GM12878 (cell line): ENCODE measurements around the gene XRCC6. TPM values are rescaled to one million over a fixed set of nuclear protein-coding genes. Genes with fewer than 3 reads are reported as not detected.
A peak's percentile ranks its signal among the peaks of the same experiment; 100 is the strongest.

Source experiments
- BRCA1 ChIP-seq: IDR thresholded peaks from 2 replicates; pipeline ENCODE4 v1.6.1; 2011; ENCODE audit warnings: low read depth, low read length, improper control_type of control experiment
- CHD4 ChIP-seq: fragments of 200-600 bp; sonication (generic); IDR thresholded peaks from 2 replicates; pipeline ENCODE4 v1.6.1; 2016; ENCODE audit warnings: mild to moderate bottlenecking
- CREB1 ChIP-seq: IDR thresholded peaks from 2 replicates; pipeline ENCODE4 v1.6.1; 2012; ENCODE audit warnings: low read depth, mild to moderate bottlenecking, inconsistent platforms
- HCFC1 ChIP-seq: fragments of 150-350 bp; IDR thresholded peaks from 2 replicates; pipeline ENCODE4 v1.6.1; 2014; ENCODE audit warnings: low read length
- HDAC6 ChIP-seq: fragments of 200-600 bp; sonication (generic); IDR thresholded peaks from one replicate; pipeline ENCODE4 v1.8.0; 2017; ENCODE audit warnings: antibody characterized with exemption; ENCODE audit not compliant: unreplicated experiment
- KDM1A ChIP-seq: fragments of 200-600 bp; sonication (generic); IDR thresholded peaks from 2 replicates; pipeline ENCODE4 v1.6.1; 2016; ENCODE audit warnings: borderline replicate concordance
- MEF2B ChIP-seq: fragments of 450-650 bp; IDR thresholded peaks from 2 replicates; pipeline ENCODE4 v1.6.1; 2018; ENCODE audit warnings: mild to moderate bottlenecking, moderate library complexity; ENCODE audit not compliant: partially characterized antibody, poor library complexity, severe bottlenecking
- NFXL1 ChIP-seq: fragments of 450-650 bp; IDR thresholded peaks from 2 replicates; pipeline ENCODE4 v1.6.1; 2017; ENCODE audit warnings: antibody characterized with exemption, mild to moderate bottlenecking, borderline replicate concordance
- NR2C2 ChIP-seq: IDR thresholded peaks from 2 replicates; pipeline ENCODE4 v1.6.1; 2011; ENCODE audit warnings: borderline replicate concordance, low read depth; ENCODE audit not compliant: control insufficient read depth, insufficient read length
- NRF1 ChIP-seq: conservative IDR thresholded peaks from 2 replicates; pipeline ENCODE4 v1.6.1; 2011; ENCODE audit warnings: mild to moderate bottlenecking, low read depth, low read length, improper control_type of control experiment
- POLR2AphosphoS5 ChIP-seq: IDR thresholded peaks from 2 replicates; pipeline ENCODE4 v1.6.1; 2011; ENCODE audit warnings: mild to moderate bottlenecking, low read length, inconsistent platforms
- SMAD5 ChIP-seq: IDR thresholded peaks from 2 replicates; pipeline ENCODE4 v1.6.1; 2016; ENCODE audit warnings: antibody characterized with exemption, low read depth
- SPI1 ChIP-seq: IDR thresholded peaks from 2 replicates; pipeline ENCODE4 v1.6.1; 2011; ENCODE audit warnings: low read depth, mild to moderate bottlenecking, low read length, moderate library complexity, borderline replicate concordance; ENCODE audit not compliant: insufficient read depth
- SRF ChIP-seq, 2 experiments: IDR thresholded peaks; 2 replicates each; pipeline ENCODE4 v1.6.1; 2011; ENCODE audit warnings: low read depth in 2 of 2, low read length in 2 of 2, mild to moderate bottlenecking in 1 of 2, moderate library complexity in 1 of 2
- TAF1 ChIP-seq: IDR thresholded peaks from 2 replicates; pipeline ENCODE4 v1.6.1; 2011; ENCODE audit warnings: mild to moderate bottlenecking, low read depth, low read length, borderline replicate concordance
- YBX1 ChIP-seq: fragments of 450-650 bp; IDR thresholded peaks from 2 replicates; pipeline ENCODE4 v1.6.1; 2016; ENCODE audit warnings: antibody characterized with exemption
- ZBED1 ChIP-seq: IDR thresholded peaks from 2 replicates; pipeline ENCODE4 v1.6.1; 2016; ENCODE audit warnings: borderline replicate concordance
- ZSCAN29 ChIP-seq: fragments of 450-650 bp; IDR thresholded peaks from 2 replicates; pipeline ENCODE4 v1.6.1; 2017; ENCODE audit warnings: mild to moderate bottlenecking, moderate library complexity
- polyA plus RNA-seq, 11 experiments: library from polyadenylated mRNA; depleted of rRNA in 4 of 11; unstranded in 6 of 11; stranded (reverse) in 5 of 11; fragments of >200 nt; fragmentation: Nextera tagmentation in 4 of 11; fragmentation: Illumina TruSeq in 1 of 11; extraction: Ambion mirVana in 4 of 11; extraction: Trizol in 1 of 11; gene quantifications; 1 replicate in 1 of 11; 2 replicates in 10 of 11; pipeline versions ENCODE4 v1.2.1 to v1.2.3, GENCODE V29; 2011 to 2016; ENCODE audit warnings: inconsistent platforms in 2 of 11, missing spikeins in 2 of 11, low read depth in 1 of 11
- total RNA-seq, 4 experiments: library from RNA; depleted of rRNA in 3 of 4; stranded (reverse); fragments of >200 nt in 3 of 4; fragmentation: Illumina TruSeq in 1 of 4; extraction: Trizol in 1 of 4; gene quantifications; 2 replicates each; pipeline versions ENCODE4 v1.2.1 to v1.2.3, GENCODE V29; 2013 to 2021
- TF ChIP-seq, protein P1 (sequence below): IDR thresholded peaks from 2 replicates; pipeline ENCODE4 v1.6.1; 2011; ENCODE audit warnings: borderline replicate concordance, low read depth, mild to moderate bottlenecking, moderate library complexity, mixed read lengths, low read length; ENCODE audit not compliant: insufficient read depth; ENCODE audit errors: extremely low read length
- TF ChIP-seq, protein P2 (sequence below): IDR thresholded peaks from 2 replicates; pipeline ENCODE4 v1.6.1; 2012; ENCODE audit warnings: low read depth, low read length, improper control_type of control experiment
- TF ChIP-seq, protein P3 (sequence below): IDR thresholded peaks from 2 replicates; pipeline ENCODE4 v1.6.1; 2011; ENCODE audit warnings: low read depth, mild to moderate bottlenecking, low read length, moderate library complexity, borderline replicate concordance; ENCODE audit errors: extremely low read depth
- TF ChIP-seq, protein P4 (sequence below): fragments of 450-650 bp; formaldehyde crosslinking; IDR thresholded peaks from 2 replicates; pipeline ENCODE4 v1.4.0; 2022; ENCODE audit warnings: mild to moderate bottlenecking, moderate library complexity

XRCC6 gene
- total and polyA plus RNA-seq, 10 of the 15 experiments (the other 5 are each of a cell fraction or from before 2014, with no cell fraction given), result 186 to 718 (median 348) TPM

DNA sequence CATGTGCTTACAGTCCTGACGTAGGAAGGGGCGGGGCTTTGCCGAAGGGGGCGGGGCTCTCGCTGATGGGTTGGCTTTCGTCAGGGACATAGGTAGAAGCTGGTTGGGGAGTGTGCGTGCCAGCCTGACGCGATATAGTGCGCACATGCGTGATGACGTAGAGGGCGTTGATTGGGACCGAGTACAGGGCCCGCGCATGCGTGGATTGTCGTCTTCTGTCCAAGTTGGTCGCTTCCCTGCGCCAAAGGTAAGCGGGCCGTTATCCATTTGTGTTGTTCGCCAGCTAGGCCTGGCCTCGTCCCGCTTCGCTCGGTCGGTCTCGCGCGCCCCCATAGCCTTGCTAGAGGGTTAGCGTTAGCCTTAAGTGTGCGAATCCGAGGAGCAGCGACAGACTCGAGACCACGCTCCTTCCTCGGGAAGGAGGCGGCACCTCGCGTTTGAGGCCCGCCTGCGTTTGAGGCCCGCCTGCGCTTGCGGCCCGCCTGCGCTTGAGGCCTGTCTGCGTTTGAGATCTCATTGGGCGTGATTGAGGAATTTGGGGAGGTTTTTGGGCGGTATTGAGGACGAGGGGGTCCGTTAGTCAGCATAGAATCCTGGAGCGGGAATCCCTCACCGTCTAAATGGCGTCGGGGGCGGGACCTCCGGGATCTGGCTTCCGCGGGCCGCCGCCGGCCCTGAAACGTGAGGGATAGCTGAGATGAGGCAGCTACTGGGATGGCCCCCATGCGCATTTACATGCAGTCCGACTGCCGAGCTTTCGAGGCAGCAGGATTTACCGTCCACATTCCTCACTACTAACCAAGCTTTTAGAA, at the start of gene XRCC6 (continued):
- TF ChIP-seq, protein P1, sequence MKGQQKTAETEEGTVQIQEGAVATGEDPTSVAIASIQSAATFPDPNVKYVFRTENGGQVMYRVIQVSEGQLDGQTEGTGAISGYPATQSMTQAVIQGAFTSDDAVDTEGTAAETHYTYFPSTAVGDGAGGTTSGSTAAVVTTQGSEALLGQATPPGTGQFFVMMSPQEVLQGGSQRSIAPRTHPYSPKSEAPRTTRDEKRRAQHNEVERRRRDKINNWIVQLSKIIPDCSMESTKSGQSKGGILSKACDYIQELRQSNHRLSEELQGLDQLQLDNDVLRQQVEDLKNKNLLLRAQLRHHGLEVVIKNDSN, result no peak
- TF ChIP-seq KDM1A, result no peak
- TF ChIP-seq ZSCAN29, result no peak
- TF ChIP-seq HDAC6, result peak; percentile 9
- no peak for TF ChIP-seq NR2C2
- peak; percentile 39 for TF ChIP-seq HCFC1
- TF ChIP-seq MEF2B, result no peak
- peak; percentile 33; the same call in 1 of the 2 replicates for TF ChIP-seq SMAD5
- TF ChIP-seq ZBED1, result no peak
- TF ChIP-seq, protein P2, sequence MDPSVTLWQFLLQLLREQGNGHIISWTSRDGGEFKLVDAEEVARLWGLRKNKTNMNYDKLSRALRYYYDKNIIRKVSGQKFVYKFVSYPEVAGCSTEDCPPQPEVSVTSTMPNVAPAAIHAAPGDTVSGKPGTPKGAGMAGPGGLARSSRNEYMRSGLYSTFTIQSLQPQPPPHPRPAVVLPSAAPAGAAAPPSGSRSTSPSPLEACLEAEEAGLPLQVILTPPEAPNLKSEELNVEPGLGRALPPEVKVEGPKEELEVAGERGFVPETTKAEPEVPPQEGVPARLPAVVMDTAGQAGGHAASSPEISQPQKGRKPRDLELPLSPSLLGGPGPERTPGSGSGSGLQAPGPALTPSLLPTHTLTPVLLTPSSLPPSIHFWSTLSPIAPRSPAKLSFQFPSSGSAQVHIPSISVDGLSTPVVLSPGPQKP, result no peak
- no peak for TF ChIP-seq CHD4
- TF ChIP-seq, protein P3, sequence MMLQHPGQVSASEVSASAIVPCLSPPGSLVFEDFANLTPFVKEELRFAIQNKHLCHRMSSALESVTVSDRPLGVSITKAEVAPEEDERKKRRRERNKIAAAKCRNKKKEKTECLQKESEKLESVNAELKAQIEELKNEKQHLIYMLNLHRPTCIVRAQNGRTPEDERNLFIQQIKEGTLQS, result no peak
- no peak for TF ChIP-seq YBX1
- peak; percentile 75 for TF ChIP-seq NRF1
- TF ChIP-seq CREB1, result peak; percentile 98
- TF ChIP-seq NFXL1, result no peak
- TF ChIP-seq, protein P4, sequence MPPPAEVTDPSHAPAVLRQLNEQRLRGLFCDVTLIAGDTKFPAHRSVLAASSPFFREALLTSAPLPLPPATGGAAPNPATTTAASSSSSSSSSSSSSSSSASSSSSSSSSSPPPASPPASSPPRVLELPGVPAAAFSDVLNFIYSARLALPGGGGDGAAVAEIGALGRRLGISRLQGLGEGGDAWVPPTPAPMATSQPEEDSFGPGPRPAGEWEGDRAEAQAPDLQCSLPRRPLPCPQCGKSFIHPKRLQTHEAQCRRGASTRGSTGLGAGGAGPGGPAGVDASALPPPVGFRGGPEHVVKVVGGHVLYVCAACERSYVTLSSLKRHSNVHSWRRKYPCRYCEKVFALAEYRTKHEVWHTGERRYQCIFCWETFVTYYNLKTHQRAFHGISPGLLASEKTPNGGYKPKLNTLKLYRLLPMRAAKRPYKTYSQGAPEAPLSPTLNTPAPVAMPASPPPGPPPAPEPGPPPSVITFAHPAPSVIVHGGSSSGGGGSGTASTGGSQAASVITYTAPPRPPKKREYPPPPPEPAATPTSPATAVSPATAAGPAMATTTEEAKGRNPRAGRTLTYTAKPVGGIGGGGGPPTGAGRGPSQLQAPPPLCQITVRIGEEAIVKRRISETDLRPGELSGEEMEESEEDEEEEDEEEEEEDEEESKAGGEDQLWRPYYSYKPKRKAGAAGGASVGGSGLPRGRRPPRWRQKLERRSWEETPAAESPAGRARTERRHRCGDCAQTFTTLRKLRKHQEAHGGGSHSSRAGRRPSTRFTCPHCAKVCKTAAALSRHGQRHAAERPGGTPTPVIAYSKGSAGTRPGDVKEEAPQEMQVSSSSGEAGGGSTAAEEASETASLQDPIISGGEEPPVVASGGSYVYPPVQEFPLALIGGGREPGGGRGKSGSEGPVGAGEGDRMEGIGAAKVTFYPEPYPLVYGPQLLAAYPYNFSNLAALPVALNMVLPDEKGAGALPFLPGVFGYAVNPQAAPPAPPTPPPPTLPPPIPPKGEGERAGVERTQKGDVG (CRISPR knock-in tag), result no peak
- TF ChIP-seq SPI1, result no peak
- TF ChIP-seq TAF1, result no peak
- TF ChIP-seq SRF (IDR thresholded peaks at IDR 0.05; ENCODE audit: low read depth in 2 of 2, low read length in 2 of 2), result no peak
- TF ChIP-seq BRCA1, result no peak
- peak; percentile 97 for TF ChIP-seq POLR2AphosphoS5
